Ovary (tissue), 9 donors: ENCODE results near the gene INSIG2. TPM values are rescaled to one million over a fixed set of nuclear protein-coding genes. Genes with fewer than 3 reads are reported as not detected.

Experiments used
- DNase-seq, 5 donors: peaks; one replicate each; pipeline ENCODE4 v3.0.0-alpha.2; 2019 to 2020
- H3K27ac ChIP-seq, 2 donors: fragments of 200-600 bp; one replicate each; pipeline versions ENCODE4 v1.5.1 to v1.8.0; 2019 to 2022
- H3K27me3 ChIP-seq: fragments of 200-600 bp; one replicate; pipeline ENCODE4 v1.8.0; 2022
- H3K36me3 ChIP-seq: fragments of 200-600 bp; sonication (generic); one replicate; pipeline ENCODE4 v1.5.1; 2019
- H3K4me1 ChIP-seq: one replicate; pipeline ENCODE4 v1.8.1; 2013; ENCODE audit warnings: mild to moderate bottlenecking, moderate library complexity; ENCODE audit not compliant: insufficient read depth
- H3K4me3 ChIP-seq: fragments of 200-600 bp; sonication (generic); one replicate; pipeline ENCODE4 v1.5.1; 2017
- H3K9me3 ChIP-seq, 2 donors: fragments of 200-600 bp in 1 of 2; sonication (generic) in 1 of 2; one replicate each; pipeline versions ENCODE4 v1.5.1 to v1.8.1; 2013 to 2019; ENCODE audit warnings: mild to moderate bottlenecking in 1 of 2, moderate library complexity in 1 of 2
- EP300 ChIP-seq: sonication (generic); formaldehyde crosslinking; IDR thresholded peaks from one replicate; pipeline ENCODE4 v1.6.1; 2017; ENCODE audit warnings: antibody characterized with exemption
- POLR2A ChIP-seq: fragments of 450-650 bp; IDR thresholded peaks from one replicate; pipeline ENCODE4 v1.6.1; 2017; ENCODE audit warnings: antibody characterized with exemption, mild to moderate bottlenecking, moderate library complexity
- WGBS, 3 donors: extraction: QIAGEN DNeasy Blood & Tissue Kit in 1 of 3; methylation state at CpG; one replicate each; pipeline versions ENCODE4 v1.1.5 to v1.1.7; 2013 to 2017; 5-methylcytosine and 5-hydroxymethylcytosine counted together
- intact Hi-C, 4 donors: fragments of 100-400 bp; cut with DNase I; formaldehyde crosslinking; loops; one replicate each; pipeline versions ENCODE4 v1.11.0 to v1.15.1; 2022 to 2023
- polyA plus RNA-seq, 2 donors: library from polyadenylated mRNA; stranded (reverse); fragments of 200-250 nt in 1 of 2; fragments of 350-450 nt in 1 of 2; fragmentation: Illumina TruSeq in 1 of 2; extraction: RNeasy Lipid Tissue Mini Kit (QIAGEN cat#74804) in 1 of 2; gene quantifications; one replicate each; pipeline ENCODE4 v1.2.3, GENCODE V29; 2013 to 2014
- total RNA-seq, 7 donors: library from RNA; depleted of rRNA in 2 of 7; stranded (reverse); fragments of >200 nt in 2 of 7; fragmentation: NEBNext Ultra II Directional in 3 of 7; extraction: Animal tissue kit (Norgen Biotek cat#: 25700) in 3 of 7; gene quantifications; one replicate each; pipeline versions ENCODE4 v1.1.0 to v1.2.4, GENCODE V29; 2016 to 2023
- TF ChIP-seq, protein P1 (sequence below), 3 donors: fragments of 450-650 bp in 2 of 3; fragments of 200-600 bp in 1 of 3; IDR thresholded peaks; one replicate each; pipeline versions ENCODE4 v1.5.1 to v1.8.0; 2016 to 2022; ENCODE audit warnings: antibody characterized with exemption in 3 of 3, mild to moderate bottlenecking in 1 of 3
- donor health status: DM: no; HTN: no; CAD: no; lungs with moderate emphysema.
- donor health status: DM: no; HTN: no; CAD: no.
- donor health status: Bipolar disorder and iron deficiency.
- donor health status: DM: yes; HTN: yes; CAD: no.
- donor health status: DM: no; HTN: no; CAD: no.
- donor health status: DM: yes; HTN: yes; CAD: no.

The INSIG2 gene
- total and polyA plus RNA-seq, 9 donors, result 10.9 to 20.3 (median 16.6) TPM

DNA sequence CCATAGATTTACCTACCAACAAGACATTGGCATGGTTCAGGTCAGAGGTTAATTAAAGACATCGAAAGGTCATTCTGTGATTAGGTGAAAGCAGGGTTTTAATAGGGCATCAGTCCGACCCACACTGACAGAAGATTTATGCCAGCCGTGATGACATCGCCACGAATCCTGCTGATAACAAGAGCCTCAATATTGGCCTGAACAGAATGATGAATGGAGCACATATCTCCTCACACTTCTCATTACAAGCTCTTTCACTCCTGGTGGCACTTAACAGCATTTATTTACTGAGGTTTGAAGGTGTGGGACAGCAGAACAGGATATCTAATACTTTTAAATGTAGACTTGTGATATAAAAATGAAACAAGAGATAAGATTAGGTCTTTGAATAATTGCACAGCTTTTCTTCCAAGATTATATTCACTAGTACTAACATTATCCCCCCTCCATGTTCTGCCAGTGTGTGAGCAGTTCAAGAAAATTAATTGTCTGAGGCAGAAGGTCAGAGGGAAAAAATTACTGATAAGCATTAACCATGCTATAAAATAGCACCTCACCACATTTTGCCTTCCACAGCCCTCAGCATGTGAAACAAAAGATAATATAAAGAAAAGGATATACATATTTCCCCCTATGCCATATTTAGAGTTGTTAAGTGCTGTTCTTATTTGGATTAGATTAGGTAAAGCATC lies 23.1 kb upstream of the INSIG2 start:
- no peak overlapping the region for H3K27ac ChIP-seq
- H3K4me3 ChIP-seq, result no peak overlapping the region
- TF ChIP-seq EP300 (no peak), POLR2A (no peak)
- TF ChIP-seq, protein P1, sequence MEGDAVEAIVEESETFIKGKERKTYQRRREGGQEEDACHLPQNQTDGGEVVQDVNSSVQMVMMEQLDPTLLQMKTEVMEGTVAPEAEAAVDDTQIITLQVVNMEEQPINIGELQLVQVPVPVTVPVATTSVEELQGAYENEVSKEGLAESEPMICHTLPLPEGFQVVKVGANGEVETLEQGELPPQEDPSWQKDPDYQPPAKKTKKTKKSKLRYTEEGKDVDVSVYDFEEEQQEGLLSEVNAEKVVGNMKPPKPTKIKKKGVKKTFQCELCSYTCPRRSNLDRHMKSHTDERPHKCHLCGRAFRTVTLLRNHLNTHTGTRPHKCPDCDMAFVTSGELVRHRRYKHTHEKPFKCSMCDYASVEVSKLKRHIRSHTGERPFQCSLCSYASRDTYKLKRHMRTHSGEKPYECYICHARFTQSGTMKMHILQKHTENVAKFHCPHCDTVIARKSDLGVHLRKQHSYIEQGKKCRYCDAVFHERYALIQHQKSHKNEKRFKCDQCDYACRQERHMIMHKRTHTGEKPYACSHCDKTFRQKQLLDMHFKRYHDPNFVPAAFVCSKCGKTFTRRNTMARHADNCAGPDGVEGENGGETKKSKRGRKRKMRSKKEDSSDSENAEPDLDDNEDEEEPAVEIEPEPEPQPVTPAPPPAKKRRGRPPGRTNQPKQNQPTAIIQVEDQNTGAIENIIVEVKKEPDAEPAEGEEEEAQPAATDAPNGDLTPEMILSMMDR (IDR thresholded peaks at IDR 0.05), result no peak
- H3K36me3 ChIP-seq, result no peaks in the 10 kb centered on the region
- no peaks in the 10 kb centered on the region for H3K27me3 ChIP-seq
- H3K9me3 ChIP-seq, result no peaks in the 10 kb centered on the region
- intact Hi-C loops, result no loop called here
- no peaks in the 10 kb centered on the region for H3K4me1 ChIP-seq
- DNase-seq, result no peak
- 6 to 11% (median 8%) methylated on average over 5 of the region's 5 CpGs for WGBS, 3 donors

DNA sequence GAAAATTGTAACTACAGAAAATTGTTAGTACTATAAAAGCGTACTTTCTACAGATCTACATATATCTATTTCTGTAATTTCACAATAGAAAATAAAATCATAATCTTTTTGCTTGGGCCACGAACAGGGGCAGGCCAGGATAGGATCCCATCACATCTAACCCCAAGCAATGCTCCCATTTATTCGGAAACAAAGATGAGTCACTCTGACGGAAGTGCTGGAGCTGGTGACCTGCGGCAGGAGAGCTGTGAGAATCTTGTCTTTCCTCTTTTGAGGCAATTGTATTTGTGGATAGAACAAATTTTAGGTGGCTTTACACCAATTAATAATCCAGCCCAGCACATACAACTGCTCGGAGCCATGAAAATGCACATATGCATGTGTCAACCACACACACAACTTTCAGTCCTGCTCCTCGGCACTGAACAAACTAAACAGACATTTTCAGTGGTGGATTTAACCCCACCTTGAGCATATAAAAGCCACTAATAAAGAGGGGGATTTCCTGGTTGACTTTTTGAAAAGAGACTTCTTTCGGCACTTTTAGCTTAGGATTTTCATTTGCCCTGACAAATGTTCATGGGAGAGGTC lies 22.3 kb upstream of the INSIG2 start:
- intact Hi-C loops, result no loop called here
- DNase-seq, result no peak
- H3K36me3 ChIP-seq, result no peaks in the 10 kb centered on the region
- no peak for TF ChIP-seq POLR2A
- TF ChIP-seq, protein P1 (IDR thresholded peaks at IDR 0.05), result no peak
- no peak for TF ChIP-seq EP300
- H3K4me3 ChIP-seq, result no peak overlapping the region
- no peaks in the 10 kb centered on the region for H3K27me3 ChIP-seq
- no peaks in the 10 kb centered on the region for H3K4me1 ChIP-seq
- 72 to 77% (median 74%) methylated on average over 8 of the region's 8 CpGs for WGBS, 3 donors
- no peaks in the 10 kb centered on the region for H3K9me3 ChIP-seq
- H3K27ac ChIP-seq, result no peak overlapping the region

DNA sequence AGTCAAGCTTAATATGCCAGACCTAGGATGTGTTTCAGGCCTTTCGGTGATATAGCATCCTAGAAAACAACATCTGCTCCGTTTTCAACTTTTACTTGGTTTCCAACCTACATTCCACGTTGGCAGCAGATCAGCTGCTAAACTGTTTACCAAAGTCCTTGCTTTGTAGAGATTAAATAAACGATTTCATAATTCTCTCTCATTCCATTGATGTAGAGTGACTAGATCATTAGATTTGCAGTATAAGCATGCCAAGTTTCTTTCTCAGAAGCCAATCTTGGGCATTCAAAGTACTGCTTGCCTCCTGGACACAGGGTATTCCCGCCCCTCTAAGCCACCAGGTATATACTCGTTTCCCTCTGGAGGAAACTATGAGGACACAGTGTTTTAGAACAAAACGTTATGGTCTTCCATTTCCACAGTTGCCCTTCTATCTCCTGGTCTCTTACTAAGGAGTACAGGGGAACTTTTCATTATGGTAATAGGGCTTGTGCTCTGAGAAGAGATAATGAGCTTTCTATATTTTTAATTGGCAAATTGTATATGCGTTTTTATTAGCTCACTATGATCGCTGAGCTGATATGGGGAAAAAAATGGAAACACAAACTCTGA lies 10.5 kb upstream of the INSIG2 start:
- DNase-seq, result no peak
- WGBS, 3 donors, result 67 to 76% (median 75%) methylated on average over 9 of the region's 9 CpGs
- Histone ChIP-seq H3K27me3 (no peaks in the 10 kb centered on the region), H3K9me3 (no peaks in the 10 kb centered on the region), H3K36me3 (no peaks in the 10 kb centered on the region), H3K4me1 (no peaks in the 10 kb centered on the region), H3K27ac (no peak overlapping the region), H3K4me3 (no peak overlapping the region)
- TF ChIP-seq EP300 (no peak), POLR2A (no peak)
- TF ChIP-seq, protein P1 (IDR thresholded peaks at IDR 0.05), result no peak
- intact Hi-C loops, result no loop called here

DNA sequence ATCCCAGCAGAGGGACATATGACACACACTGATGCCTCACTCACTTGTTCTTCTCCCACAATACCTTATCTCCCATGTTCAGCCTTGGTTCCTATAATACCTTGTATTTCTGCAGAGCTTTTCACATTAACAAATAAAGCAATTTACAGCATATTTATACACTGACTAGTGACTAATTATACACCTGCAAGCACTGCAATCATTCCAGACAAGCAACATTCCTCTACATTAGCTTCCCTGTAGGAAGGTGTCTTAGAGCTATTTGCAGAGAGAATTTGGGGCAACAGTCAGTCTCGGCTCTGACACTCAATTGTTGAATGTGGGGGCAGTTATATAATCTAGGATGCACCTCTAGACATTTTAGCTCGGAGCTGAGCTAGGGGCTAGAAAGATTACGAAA lies 9.5 kb upstream of the INSIG2 start:
- 58 to 69% (median 63%) methylated on average over 3 of the region's 3 CpGs for WGBS, 3 donors
- no peak for DNase-seq

More for the DNA sequence above, 9.5 kb upstream of the INSIG2 start:
- Histone ChIP-seq H3K4me1 (no peaks in the 10 kb centered on the region), H3K36me3 (no peaks in the 10 kb centered on the region), H3K27ac (no peak overlapping the region), H3K9me3 (no peaks in the 10 kb centered on the region), H3K4me3 (no peak overlapping the region), H3K27me3 (no peaks in the 10 kb centered on the region)
- TF ChIP-seq POLR2A (no peak), EP300 (no peak)
- TF ChIP-seq, protein P1 (IDR thresholded peaks at IDR 0.05), result no peak
- intact Hi-C loops, result no loop called here
